NB4 (cell line): ENCODE measurements around the gene CNN2.

ENCODE experiments used
- DNase-seq: peaks from one replicate; pipeline ENCODE4 v3.0.0; 2010; ENCODE audit warnings: low read depth
- H3K4me3 ChIP-seq: one replicate; pipeline ENCODE4 v1.5.1; 2011; ENCODE audit warnings: mild to moderate bottlenecking, low read depth, low read length, moderate library complexity
- CTCF ChIP-seq: IDR thresholded peaks from one replicate; pipeline ENCODE4 v1.5.1; 2012; ENCODE audit warnings: low read depth, low read length
- MAX ChIP-seq: IDR thresholded peaks from 2 replicates; pipeline ENCODE4 v1.6.1; 2011; ENCODE audit warnings: low read depth, low read length
- MYC ChIP-seq: IDR thresholded peaks from 2 replicates; pipeline ENCODE4 v1.6.1; 2011; ENCODE audit warnings: low read depth, low read length
- POLR2A ChIP-seq: IDR thresholded peaks from 2 replicates; pipeline ENCODE4 v1.6.1; 2011; ENCODE audit warnings: mild to moderate bottlenecking; ENCODE audit not compliant: insufficient read length; ENCODE audit errors: extremely low read depth

CNN2 gene

GRCh38 chr19:1049800-1050199, 23.4 kb downstream of the CNN2 start:
- DNase-seq = no peak
- no peak overlapping the region for H3K4me3 ChIP-seq
- TF ChIP-seq CTCF (no peak), MYC (no peak), POLR2A (no peak), MAX (no peak)

- no peak for DNase-seq
- TF ChIP-seq CTCF (no peak), MYC (no peak), MAX (no peak), POLR2A (no peak)
Measured at GRCh38 chr19:1050989-1051788, 24.8 kb downstream of the CNN2 start.

GRCh38 chr19:1051791-1052190, 25.4 kb downstream of the CNN2 start:
- no peak overlapping the region for H3K4me3 ChIP-seq
- no peak for TF ChIP-seq CTCF
- TF ChIP-seq POLR2A = no peak
- no peak for TF ChIP-seq MYC
- TF ChIP-seq MAX = no peak
- DNase-seq = no peak

More at GRCh38 chr19:1050989-1051788, 24.8 kb downstream of the CNN2 start:
- no peak overlapping the region for H3K4me3 ChIP-seq

- no peak for DNase-seq
- no peak overlapping the region for H3K4me3 ChIP-seq
- TF ChIP-seq POLR2A = no peak
- TF ChIP-seq MAX = no peak
- no peak for TF ChIP-seq CTCF
Measured at GRCh38 chr19:1052349-1052975, 26.1 kb downstream of the CNN2 start.

GRCh38 chr19:1053176-1054101, 27.0 kb downstream of the CNN2 start:
- no peak for DNase-seq
- TF ChIP-seq CTCF = no peak
- TF ChIP-seq MAX = no peak
- TF ChIP-seq MYC = no peak
- no peak for TF ChIP-seq POLR2A
- H3K4me3 ChIP-seq = no peak overlapping the region
